Endothelial cell of umbilical vein (primary cell): ENCODE data around the gene CLIP2. TPM values are rescaled to one million over a fixed set of nuclear protein-coding genes. Genes with fewer than 3 reads are reported as not detected.

ENCODE experiments used
- BruUV-seq: library from RNA; stranded (reverse); fragments of 400-500 nt; replicated peaks from 2 replicates; lab custom pipeline; 2021; lab: Mats Ljungman, UMichigan
- CTCF ChIA-PET: fragments of 300-600, 350-600 bp; sonication (Branson Sonifier 250); formaldehyde crosslinking; loops from one replicate; lab custom pipeline; 2021; ENCODE audit warnings: antibody characterized with exemption, inconsistent platforms; lab: Charles Lee
- POLR2A ChIA-PET: fragments of 300-600, 350-600 bp; sonication (Branson Sonifier 250); formaldehyde crosslinking; loops from one replicate; lab custom pipeline; 2021; ENCODE audit warnings: antibody characterized with exemption, inconsistent platforms; lab: Charles Lee
- DNase-seq: peaks from one replicate; pipeline ENCODE4 v3.0.0-alpha.2; 2011; ENCODE audit warnings: low read depth, low spot score
- FAIRE-seq: peaks from 2 replicates; lab custom pipeline; 2011; peaks lifted over from hg19 to GRCh38; lab: Jason Lieb, UNC
- H2AFZ ChIP-seq: 2 replicates; pipeline ENCODE4 v1.6.0; 2012; ENCODE audit warnings: low read depth, low read length, control low read depth, inconsistent platforms
- H3K27ac ChIP-seq: 2 replicates; pipeline ENCODE4 v1.5.1; 2011; ENCODE audit warnings: low read depth, mild to moderate bottlenecking, control low read depth, low read length, moderate library complexity; ENCODE audit not compliant: insufficient read depth
- H3K27me3 ChIP-seq, 2 experiments: 2 replicates each; pipeline versions ENCODE4 v1.6.0 to v1.6.1; 2011; ENCODE audit warnings: low read length in 2 of 2, mixed read lengths in 1 of 2; ENCODE audit not compliant: control insufficient read depth in 2 of 2, insufficient read depth in 2 of 2
- H3K36me3 ChIP-seq, 2 experiments: 2 replicates in 1 of 2; 3 replicates in 1 of 2; pipeline ENCODE4 v1.5.1; 2011; ENCODE audit warnings: low read length in 2 of 2, mild to moderate bottlenecking in 1 of 2, moderate library complexity in 1 of 2; ENCODE audit not compliant: control insufficient read depth in 2 of 2, insufficient read depth in 2 of 2; ENCODE audit errors: extremely low read depth in 1 of 2
- H3K4me1 ChIP-seq: 3 replicates; pipeline ENCODE4 v1.5.1; 2011; ENCODE audit warnings: mild to moderate bottlenecking, low read length; ENCODE audit not compliant: control insufficient read depth, insufficient read depth; ENCODE audit errors: extremely low read depth
- H3K4me2 ChIP-seq: 2 replicates; pipeline ENCODE4 v1.6.1; 2011; ENCODE audit warnings: low read length, control low read depth, mixed read lengths; ENCODE audit not compliant: insufficient read depth
- H3K4me3 ChIP-seq, 3 experiments: fragments of 200-600 bp in 1 of 3; sonication (generic), shearing (Covaris generic) in 1 of 3; replicated peaks in 1 of 3; 2 replicates each; pipeline ENCODE4 v1.5.1; 2011 to 2016; ENCODE audit warnings: control low read depth in 3 of 3, low read length in 3 of 3, mild to moderate bottlenecking in 2 of 3, inconsistent platforms in 1 of 3, low read depth in 1 of 3, moderate library complexity in 1 of 3; ENCODE audit not compliant: insufficient read depth in 1 of 3
- H3K79me2 ChIP-seq: 2 replicates; pipeline ENCODE4 v1.6.0; 2012; ENCODE audit warnings: low read length, inconsistent platforms; ENCODE audit not compliant: control insufficient read depth, insufficient read depth
- H3K9ac ChIP-seq: replicated peaks from 2 replicates; pipeline ENCODE3; 2011; ENCODE audit warnings: low read length, control low read depth; ENCODE audit not compliant: insufficient read depth; ENCODE audit errors: extremely low read depth
- H3K9me1 ChIP-seq: replicated peaks from 3 replicates; pipeline ENCODE4 v1.6.0; 2011; ENCODE audit warnings: mild to moderate bottlenecking, low read length; ENCODE audit not compliant: control insufficient read depth, insufficient read depth; ENCODE audit errors: extremely low read depth
- H3K9me3 ChIP-seq: replicated peaks from 2 replicates; pipeline ENCODE4 v1.5.1; 2012; ENCODE audit warnings: low read length, inconsistent platforms; ENCODE audit not compliant: control insufficient read depth, insufficient read depth
- H4K20me1 ChIP-seq: replicated peaks from 2 replicates; pipeline ENCODE3; 2011; ENCODE audit warnings: mild to moderate bottlenecking, low read length; ENCODE audit not compliant: control insufficient read depth, insufficient read depth; ENCODE audit errors: extremely low read depth
- EZH2 ChIP-seq: IDR thresholded peaks from 2 replicates; pipeline ENCODE4 v1.6.1; 2012; ENCODE audit warnings: borderline replicate concordance, low read depth, mild to moderate bottlenecking, moderate library complexity, low read length, inconsistent platforms; ENCODE audit not compliant: severe bottlenecking
- FOS ChIP-seq: IDR thresholded peaks from 2 replicates; pipeline ENCODE4 v1.6.1; 2011; ENCODE audit warnings: mild to moderate bottlenecking, low read length, moderate library complexity, borderline replicate concordance; ENCODE audit not compliant: insufficient read depth
- GATA2 ChIP-seq: IDR thresholded peaks from 2 replicates; pipeline ENCODE4 v1.7.0; 2011; ENCODE audit warnings: low read depth, mild to moderate bottlenecking, moderate library complexity, mixed read lengths, low read length; ENCODE audit not compliant: insufficient read length, insufficient read depth
- JUN ChIP-seq: IDR thresholded peaks from 2 replicates; pipeline ENCODE4 v1.6.1; 2011; ENCODE audit warnings: borderline replicate concordance, low read depth; ENCODE audit not compliant: insufficient read length, insufficient read depth
- MYC ChIP-seq: IDR thresholded peaks from one replicate; pipeline ENCODE4 v1.6.1; 2011; ENCODE audit warnings: mild to moderate bottlenecking, low read depth, low read length
- POLR2A ChIP-seq: IDR thresholded peaks from 2 replicates; pipeline ENCODE4 v1.6.1; 2012; ENCODE audit warnings: low read depth, mild to moderate bottlenecking, control low read depth, low read length
- POLR2AphosphoS5 ChIP-seq: IDR thresholded peaks from 2 replicates; pipeline ENCODE4 v1.6.1; 2012; ENCODE audit warnings: low read depth, mild to moderate bottlenecking, control low read depth, low read length, moderate library complexity; ENCODE audit not compliant: insufficient read depth
- dilution Hi-C: fragments of 300-500 bp; cut with MboI; formaldehyde crosslinking; loops from one replicate; pipeline ENCODE4 v1.15.0; 2019; ENCODE audit warnings: low sequenced_read_pairs; ENCODE audit not compliant: extremely low pct_ligation_motif_present
- intact Hi-C: fragments of 100-400 bp; cut with micrococcal nuclease; formaldehyde crosslinking; loops from one replicate; pipeline ENCODE4 v1.10.0; 2022
- polyA plus RNA-seq, 4 experiments: library from polyadenylated mRNA; depleted of rRNA in 3 of 4; stranded (reverse) in 3 of 4; unstranded in 1 of 4; fragments of >200 nt; gene quantifications; 2 replicates each; pipeline versions ENCODE4 v1.2.1 to v1.2.3, GENCODE V29; 2011 to 2012; ENCODE audit warnings: missing spikeins in 1 of 4
- total RNA-seq: library from RNA; stranded (reverse); gene quantifications from 2 replicates; pipeline ENCODE4 v1.2.3, GENCODE V29; 2021
- TF ChIP-seq, protein P1 (sequence below), 2 donors: IDR thresholded peaks; 1 replicate in 1 of 2; 2 replicates in 1 of 2; pipeline ENCODE4 v1.5.1; 2011; ENCODE audit warnings: low read length in 2 of 2, mild to moderate bottlenecking in 2 of 2, moderate library complexity in 2 of 2, control low read depth in 1 of 2, inconsistent platforms in 1 of 2, low read depth in 1 of 2; ENCODE audit not compliant: insufficient read depth in 1 of 2; ENCODE audit errors: extremely low read depth in 1 of 2
- TF ChIP-seq, protein P2 (sequence below): IDR thresholded peaks from 2 replicates; pipeline ENCODE4 v1.6.1; 2011; ENCODE audit not compliant: insufficient read depth, insufficient read length

The CLIP2 gene
- total and polyA plus RNA-seq, 2 donors (not counting 3 experiments of a cell fraction or from before 2014, with no cell fraction given): 8.3 to 37.1 TPM

- no TSS peak for BruUV-seq
- no peak overlapping the region for H2AFZ ChIP-seq
- POLR2A ChIA-PET: no interaction called here
These were observed 4.4 kb upstream of the CLIP2 start for GRCh38 chr7:74284781-74285259.

More at GRCh38 chr7:74284781-74285259, 4.4 kb upstream of the CLIP2 start:
- no peaks in the 10 kb centered on the region for H4K20me1 ChIP-seq
- H3K9me3 ChIP-seq: no peaks in the 10 kb centered on the region
- no peak overlapping the region for H3K4me2 ChIP-seq
- H3K79me2 ChIP-seq: peaks cover under 1% of the 10 kb centered on the region
- FAIRE-seq (no peak), DNase-seq (no peak)
- H3K27me3 ChIP-seq: no peaks in the 10 kb centered on the region
- H3K4me3 ChIP-seq: no peak overlapping the region
- H3K9me1 ChIP-seq: no peaks in the 10 kb centered on the region
- H3K36me3 ChIP-seq: no peaks in the 10 kb centered on the region
- intact Hi-C loops: no loop called here
- CTCF ChIA-PET: no interaction called here
- H3K4me1 ChIP-seq: peaks cover 10% of the 10 kb centered on the region
- TF ChIP-seq EZH2: no peak
- no peak for TF ChIP-seq GATA2
- TF ChIP-seq POLR2A: no peak
- TF ChIP-seq, protein P1, sequence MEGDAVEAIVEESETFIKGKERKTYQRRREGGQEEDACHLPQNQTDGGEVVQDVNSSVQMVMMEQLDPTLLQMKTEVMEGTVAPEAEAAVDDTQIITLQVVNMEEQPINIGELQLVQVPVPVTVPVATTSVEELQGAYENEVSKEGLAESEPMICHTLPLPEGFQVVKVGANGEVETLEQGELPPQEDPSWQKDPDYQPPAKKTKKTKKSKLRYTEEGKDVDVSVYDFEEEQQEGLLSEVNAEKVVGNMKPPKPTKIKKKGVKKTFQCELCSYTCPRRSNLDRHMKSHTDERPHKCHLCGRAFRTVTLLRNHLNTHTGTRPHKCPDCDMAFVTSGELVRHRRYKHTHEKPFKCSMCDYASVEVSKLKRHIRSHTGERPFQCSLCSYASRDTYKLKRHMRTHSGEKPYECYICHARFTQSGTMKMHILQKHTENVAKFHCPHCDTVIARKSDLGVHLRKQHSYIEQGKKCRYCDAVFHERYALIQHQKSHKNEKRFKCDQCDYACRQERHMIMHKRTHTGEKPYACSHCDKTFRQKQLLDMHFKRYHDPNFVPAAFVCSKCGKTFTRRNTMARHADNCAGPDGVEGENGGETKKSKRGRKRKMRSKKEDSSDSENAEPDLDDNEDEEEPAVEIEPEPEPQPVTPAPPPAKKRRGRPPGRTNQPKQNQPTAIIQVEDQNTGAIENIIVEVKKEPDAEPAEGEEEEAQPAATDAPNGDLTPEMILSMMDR (IDR thresholded peaks at IDR 0.05; ENCODE audit: extremely low read depth in 1 of 2, insufficient read depth in 1 of 2, low read depth in 1 of 2, low read length in 2 of 2): no peak
- no peak for TF ChIP-seq JUN
- no peak for TF ChIP-seq FOS
- TF ChIP-seq, protein P2, sequence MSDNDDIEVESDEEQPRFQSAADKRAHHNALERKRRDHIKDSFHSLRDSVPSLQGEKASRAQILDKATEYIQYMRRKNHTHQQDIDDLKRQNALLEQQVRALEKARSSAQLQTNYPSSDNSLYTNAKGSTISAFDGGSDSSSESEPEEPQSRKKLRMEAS: no peak
- TF ChIP-seq MYC: no peak
- TF ChIP-seq POLR2AphosphoS5: no peak
- H3K9ac ChIP-seq: no peak overlapping the region
- dilution Hi-C loops: no loop called here
- no peak overlapping the region for H3K27ac ChIP-seq
